Adrenal gland (tissue), 12 donors: Measurements from ENCODE around the gene DUSP2. TPM values are rescaled to one million over a fixed set of nuclear protein-coding genes. Genes with fewer than 3 reads are reported as not detected.

Source experiments
- DNase-seq, 7 donors: peaks; one replicate each; pipeline ENCODE4 v3.0.0-alpha.2; 2019 to 2020
- H3K27ac ChIP-seq, 5 donors: fragments of 200-600 bp; sonication (generic) in 4 of 5; 1 replicate in 3 of 5; 2 replicates in 2 of 5; pipeline versions ENCODE4 v1.5.1 to v1.8.0; 2016 to 2020; ENCODE audit warnings: mild to moderate bottlenecking in 1 of 5
- H3K27me3 ChIP-seq: fragments of 200-600 bp; 2 replicates; pipeline ENCODE4 v1.8.0; 2021
- H3K36me3 ChIP-seq, 2 donors: fragments of 200-600 bp; replicated peaks in 1 of 2; 1 replicate in 1 of 2; 2 replicates in 1 of 2; pipeline versions ENCODE4 v1.5.1 to v1.8.0; 2018 to 2022
- H3K4me1 ChIP-seq, 2 donors: fragments of 200-600 bp; replicated peaks in 1 of 2; 1 replicate in 1 of 2; 2 replicates in 1 of 2; pipeline versions ENCODE4 v1.5.1 to v1.8.0; 2018 to 2021
- H3K4me3 ChIP-seq, 4 donors: fragments of 200-600 bp; sonication (generic) in 3 of 4; one replicate each; pipeline ENCODE4 v1.5.1; 2016 to 2018
- H3K9me3 ChIP-seq, 3 donors: fragments of 200-600 bp; sonication (generic) in 1 of 3; replicated peaks in 1 of 3; 1 replicate in 2 of 3; 2 replicates in 1 of 3; pipeline versions ENCODE4 v1.5.1 to v1.8.0; 2016 to 2021
- POLR2A ChIP-seq, 2 donors: fragments of 450-650 bp; IDR thresholded peaks; one replicate each; pipeline ENCODE4 v1.6.1; 2017; ENCODE audit warnings: antibody characterized with exemption in 2 of 2, mild to moderate bottlenecking in 2 of 2, moderate library complexity in 1 of 2
- WGBS, 4 donors: extraction: QIAGEN DNeasy Blood & Tissue Kit in 2 of 4; methylation state at CpG; one replicate each; pipeline versions ENCODE4 v1.1.5 to v1.1.7; 2013 to 2017; 5-methylcytosine and 5-hydroxymethylcytosine counted together
- intact Hi-C, 2 donors: fragments of 100-400 bp; cut with DNase I; formaldehyde crosslinking; loops; one replicate each; pipeline versions ENCODE4 v1.14.1 to v1.15.0; 2022 to 2023
- polyA plus RNA-seq, 3 donors: library from polyadenylated mRNA; stranded (reverse); fragments of 200-250 nt in 2 of 3; fragments of 350-450 nt in 1 of 3; fragmentation: Illumina TruSeq in 1 of 3; extraction: RNeasy Lipid Tissue Mini Kit (QIAGEN cat#74804) in 1 of 3; gene quantifications; one replicate each; pipeline ENCODE4 v1.2.3, GENCODE V29; 2013 to 2014
- total RNA-seq, 9 donors: library from RNA; depleted of rRNA in 4 of 9; stranded (reverse); fragments of >200 nt in 4 of 9; fragments of 120-200 nt in 1 of 9; fragmentation: NEBNext Ultra II Directional in 1 of 9; extraction: Animal tissue kit (Norgen Biotek cat#: 25700) in 1 of 9; gene quantifications; one replicate each; pipeline versions ENCODE4 v1.1.0 to v1.2.4, GENCODE V29; 2013 to 2023
- TF ChIP-seq, protein P1 (sequence below), 6 experiments: fragments of 450-650 bp in 4 of 6; fragments of 200-600 bp in 2 of 6; sonication (generic) in 1 of 6; IDR thresholded peaks; 1 replicate in 5 of 6; 2 replicates in 1 of 6; pipeline versions ENCODE4 v1.5.1 to v1.8.0; 2016 to 2021; ENCODE audit warnings: antibody characterized with exemption in 6 of 6, mild to moderate bottlenecking in 2 of 6, moderate library complexity in 1 of 6
- donor health status: healthy with polysubstance abuse.
- donor health status: Bipolar disorder and iron deficiency.
- donor health status: DM: yes; HTN: yes; CAD: no.
- donor health status: DM: no; HTN: no; CAD: no.
- donor health status: DM: no; HTN: no; CAD: no.
- donor health status: DM: yes; HTN: yes; CAD: no.

The DUSP2 gene
- total and polyA plus RNA-seq, 12 donors, result 0.48 to 4.7 (median 1.9) TPM

DNA sequence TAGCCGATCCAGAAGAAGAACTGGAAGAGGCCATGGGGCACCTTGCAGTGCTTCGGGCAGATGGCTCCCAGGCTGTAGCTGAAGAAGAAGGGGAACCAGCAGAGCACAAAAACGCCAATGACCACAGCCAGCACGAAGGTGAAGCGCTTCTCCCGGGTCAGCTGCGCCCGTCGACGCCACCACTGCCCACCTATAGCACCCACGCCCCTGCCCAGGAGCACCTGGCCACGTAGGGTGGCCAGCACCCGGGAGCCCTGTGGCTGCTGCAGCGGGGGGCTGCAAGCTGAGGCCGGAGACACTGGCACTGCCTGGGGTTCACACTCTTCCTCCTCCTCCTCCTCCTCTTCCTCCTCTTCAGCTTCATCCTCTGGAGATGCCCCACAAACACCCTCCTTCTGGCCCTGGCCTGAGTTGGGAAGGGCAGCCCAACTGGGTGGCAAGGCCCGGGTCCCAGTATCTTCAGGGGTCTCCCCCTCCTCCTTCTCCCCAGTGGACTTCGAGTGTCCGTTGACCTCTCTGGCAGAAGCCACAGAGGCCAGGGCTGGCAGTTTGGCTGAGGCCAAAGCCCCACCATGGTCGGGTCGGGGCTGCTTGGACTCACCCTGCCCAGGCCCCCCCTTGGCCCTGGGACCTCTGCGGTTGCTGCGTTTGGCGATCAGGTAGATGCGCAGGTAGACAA is 30.2 kb downstream of the DUSP2 start:
- Histone ChIP-seq H3K36me3 (no peaks in the 10 kb centered on the region), H3K4me3 (no peak overlapping the region), H3K27ac (no peak overlapping the region), H3K9me3 (no peaks in the 10 kb centered on the region), H3K4me1 (peaks cover 0 to 8% of the 10 kb centered on the region in 2 donors), H3K27me3 (peaks cover 23% of the 10 kb centered on the region)
- DNase-seq, result no peak
- WGBS, 4 donors, result 83 to 94% (median 88%) methylated on average over 18 to 24 of the region's 24 CpGs
- no peak for TF ChIP-seq POLR2A (IDR thresholded peaks at IDR 0.05)
- TF ChIP-seq, protein P1, sequence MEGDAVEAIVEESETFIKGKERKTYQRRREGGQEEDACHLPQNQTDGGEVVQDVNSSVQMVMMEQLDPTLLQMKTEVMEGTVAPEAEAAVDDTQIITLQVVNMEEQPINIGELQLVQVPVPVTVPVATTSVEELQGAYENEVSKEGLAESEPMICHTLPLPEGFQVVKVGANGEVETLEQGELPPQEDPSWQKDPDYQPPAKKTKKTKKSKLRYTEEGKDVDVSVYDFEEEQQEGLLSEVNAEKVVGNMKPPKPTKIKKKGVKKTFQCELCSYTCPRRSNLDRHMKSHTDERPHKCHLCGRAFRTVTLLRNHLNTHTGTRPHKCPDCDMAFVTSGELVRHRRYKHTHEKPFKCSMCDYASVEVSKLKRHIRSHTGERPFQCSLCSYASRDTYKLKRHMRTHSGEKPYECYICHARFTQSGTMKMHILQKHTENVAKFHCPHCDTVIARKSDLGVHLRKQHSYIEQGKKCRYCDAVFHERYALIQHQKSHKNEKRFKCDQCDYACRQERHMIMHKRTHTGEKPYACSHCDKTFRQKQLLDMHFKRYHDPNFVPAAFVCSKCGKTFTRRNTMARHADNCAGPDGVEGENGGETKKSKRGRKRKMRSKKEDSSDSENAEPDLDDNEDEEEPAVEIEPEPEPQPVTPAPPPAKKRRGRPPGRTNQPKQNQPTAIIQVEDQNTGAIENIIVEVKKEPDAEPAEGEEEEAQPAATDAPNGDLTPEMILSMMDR (IDR thresholded peaks at IDR 0.05), result no peak
- intact Hi-C loops, result loop anchor here in 1 of 2 donors (5.0 to 10.0 kb wide), 2 partner anchors 90 to 118 kb away; no protein-coding TSS in a partner anchor

DNA sequence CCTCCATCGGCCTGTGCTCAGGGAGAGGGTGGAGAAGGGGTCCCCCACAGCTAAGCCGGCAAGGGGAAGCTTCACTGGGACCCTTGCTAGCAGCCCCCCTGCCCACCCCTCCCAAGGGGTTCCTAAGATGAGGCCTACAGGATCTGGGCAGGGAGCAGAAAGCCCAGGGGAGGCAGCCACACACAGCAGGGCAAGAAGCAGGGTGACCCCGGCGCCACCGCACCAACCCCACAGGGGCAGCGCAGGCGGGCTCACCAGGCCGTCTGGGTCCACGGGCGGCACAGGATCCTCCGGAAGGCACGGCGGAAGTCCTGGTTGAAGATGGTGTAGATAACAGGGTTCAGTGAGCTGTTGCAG is 30.7 kb downstream of the DUSP2 start:
- intact Hi-C loops, result loop anchor here in 1 of 2 donors (10.0 kb wide), 1 partner anchor 90 kb away; no protein-coding TSS in a partner anchor
- Histone ChIP-seq H3K27ac (no peak overlapping the region), H3K36me3 (no peaks in the 10 kb centered on the region), H3K4me1 (peaks cover 0 to 8% of the 10 kb centered on the region in 2 donors), H3K4me3 (no peak overlapping the region), H3K27me3 (peaks cover 23% of the 10 kb centered on the region), H3K9me3 (no peaks in the 10 kb centered on the region)
- no peak for TF ChIP-seq POLR2A (IDR thresholded peaks at IDR 0.05)
- TF ChIP-seq, protein P1 (IDR thresholded peaks at IDR 0.05), result no peak
- WGBS, 4 donors, result 76 to 92% (median 84%) methylated on average over 7 to 13 of the region's 13 CpGs
- DNase-seq, result no peak

DNA sequence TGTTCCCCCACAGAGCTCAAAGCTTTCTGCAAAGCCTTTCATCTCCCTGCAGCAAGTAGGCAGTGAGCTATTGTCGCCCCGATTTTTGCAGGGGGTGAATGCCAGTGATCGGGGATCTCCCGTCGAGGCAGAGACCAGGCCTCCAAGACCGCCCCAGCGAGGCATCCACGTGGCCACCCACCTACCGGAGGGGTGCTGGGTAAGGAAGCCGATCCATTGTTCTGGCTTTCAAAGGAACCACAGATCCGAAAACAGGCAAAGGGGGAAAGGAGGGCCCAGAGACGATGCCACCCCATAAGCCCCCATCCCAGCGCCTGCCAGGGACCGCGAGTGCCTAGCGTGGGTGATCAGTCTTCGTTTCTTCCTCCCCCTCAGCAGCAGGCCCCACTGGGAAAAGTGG is 31.3 kb downstream of the DUSP2 start:
- Histone ChIP-seq H3K4me1 (peaks cover 0 to 8% of the 10 kb centered on the region in 2 donors), H3K9me3 (no peaks in the 10 kb centered on the region), H3K4me3 (no peak overlapping the region), H3K27ac (no peak overlapping the region), H3K36me3 (no peaks in the 10 kb centered on the region), H3K27me3 (peaks cover 23% of the 10 kb centered on the region)
- DNase-seq, result no peak
- TF ChIP-seq, protein P1 (IDR thresholded peaks at IDR 0.05), result no peak
- TF ChIP-seq POLR2A (IDR thresholded peaks at IDR 0.05), result no peak
- WGBS, 4 donors, result 74 to 90% (median 87%) methylated on average over 17 of the region's 17 CpGs
- intact Hi-C loops, result loop anchor here in 1 of 2 donors (10.0 kb wide), 1 partner anchor 89 kb away; no protein-coding TSS in a partner anchor

DNA sequence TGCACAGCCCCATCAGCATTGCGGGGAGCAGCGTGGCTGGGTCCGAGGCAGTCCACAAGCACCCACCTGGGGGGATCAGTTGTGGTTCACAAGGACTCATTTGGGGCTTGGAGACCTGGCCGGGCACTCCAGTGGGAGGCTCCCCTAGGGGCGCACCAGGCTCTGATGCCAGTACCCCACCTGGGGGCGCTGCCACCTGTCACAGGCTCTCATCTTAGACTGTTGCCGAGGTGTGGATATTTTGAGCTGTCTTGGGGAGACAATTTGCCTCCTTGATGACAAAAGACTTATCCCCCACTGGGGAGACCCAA is 31.9 kb downstream of the DUSP2 start:
- intact Hi-C loops, result loop anchor here in 1 of 2 donors (10.0 kb wide), 1 partner anchor 89 kb away; no protein-coding TSS in a partner anchor
- peaks cover 0 to 8% of the 10 kb centered on the region in 2 donors for H3K4me1 ChIP-seq
- no peak overlapping the region for H3K27ac ChIP-seq
- TF ChIP-seq, protein P1 (IDR thresholded peaks at IDR 0.05), result no peak
- no peak for TF ChIP-seq POLR2A (IDR thresholded peaks at IDR 0.05)
- no peaks in the 10 kb centered on the region for H3K36me3 ChIP-seq
- H3K4me3 ChIP-seq, result no peak overlapping the region
- WGBS, 4 donors, result 86 to 91% (median 89%) methylated on average over 6 to 7 of the region's 7 CpGs
- H3K9me3 ChIP-seq, result no peaks in the 10 kb centered on the region
- peaks cover 23% of the 10 kb centered on the region for H3K27me3 ChIP-seq
- DNase-seq, result no peak
